HEK293 (cell line): ENCODE measurements around the gene HDGF.

Source experiments
- CTCF ChIA-PET: fragments of 350-600 bp; formaldehyde crosslinking; extraction: SDS; loops from one replicate; lab custom pipeline; 2021; ENCODE audit warnings: antibody characterized with exemption; lab: Yijun Ruan, JAX
- POLR2A ChIA-PET: fragments of 300-600 bp; formaldehyde crosslinking; extraction: SDS; loops from one replicate; lab custom pipeline; 2020; ENCODE audit warnings: antibody characterized with exemption, inconsistent platforms; lab: Yijun Ruan, JAX
- H3K27ac ChIP-seq: fragments of 200-500 bp; sonication (Bioruptor generic); 2 replicates; pipeline ENCODE4 v1.5.1; 2014; ENCODE audit warnings: low read depth, low read length, control low read depth, inconsistent platforms; ENCODE audit errors: extremely low read depth
- H3K36me3 ChIP-seq, 2 experiments: fragments of 200-500 bp in 1 of 2; sonication (Bioruptor generic) in 1 of 2; 1 replicate in 1 of 2; 2 replicates in 1 of 2; pipeline ENCODE4 v1.5.1; 2014 to 2017; ENCODE audit warnings: inconsistent platforms in 2 of 2, low read length in 2 of 2; ENCODE audit not compliant: control insufficient read depth in 2 of 2, insufficient read depth in 1 of 2
- H3K4me1 ChIP-seq: fragments of 200-500 bp; sonication (Bioruptor generic); 2 replicates; pipeline ENCODE4 v1.5.1; 2014; ENCODE audit warnings: mild to moderate bottlenecking, low read length, inconsistent platforms; ENCODE audit not compliant: control insufficient read depth, insufficient read depth
- H3K4me3 ChIP-seq: 2 replicates; pipeline ENCODE4 v1.5.1; 2011; ENCODE audit warnings: low read depth, mild to moderate bottlenecking, control low read depth, low read length, moderate library complexity
- H3K9me3 ChIP-seq: fragments of 200-500 bp; sonication (Bioruptor generic); 2 replicates; pipeline ENCODE4 v1.5.1; 2014; ENCODE audit warnings: low read depth, low read length, inconsistent platforms; ENCODE audit not compliant: control insufficient read depth, insufficient read depth
- GFI1B ChIP-seq: fragments of 450-650 bp; formaldehyde crosslinking; IDR thresholded peaks from 2 replicates; pipeline ENCODE4 v1.5.1; 2016; ENCODE audit warnings: missing biosample characterization, missing genetic modification characterization
- GLIS1 ChIP-seq: fragments of 450-650 bp; formaldehyde crosslinking; IDR thresholded peaks from 2 replicates; pipeline ENCODE4 v1.5.1; 2016; ENCODE audit warnings: missing biosample characterization, missing genetic modification characterization
- HOXC10 ChIP-seq: sonication (generic); formaldehyde crosslinking; IDR thresholded peaks from 2 replicates; pipeline ENCODE4 v1.8.1; 2023; ENCODE audit warnings: mild to moderate bottlenecking, missing genetic modification reagents
- KLF7 ChIP-seq: fragments of 450-650 bp; formaldehyde crosslinking; IDR thresholded peaks from 2 replicates; pipeline ENCODE4 v1.5.1; 2016; ENCODE audit warnings: missing biosample characterization, missing genetic modification characterization, borderline replicate concordance
- KLF9 ChIP-seq: fragments of 450-650 bp; formaldehyde crosslinking; IDR thresholded peaks from 2 replicates; pipeline ENCODE4 v1.5.1; 2016; ENCODE audit warnings: missing biosample characterization, missing genetic modification characterization, low read depth
- PRDM6 ChIP-seq: fragments of 450-650 bp; formaldehyde crosslinking; IDR thresholded peaks from 2 replicates; pipeline ENCODE4 v1.5.1; 2017; ENCODE audit warnings: missing biosample characterization, missing genetic modification characterization
- ZBTB17 ChIP-seq: fragments of 450-650 bp; formaldehyde crosslinking; IDR thresholded peaks from 2 replicates; pipeline ENCODE4 v1.5.1; 2016; ENCODE audit warnings: missing biosample characterization, missing genetic modification characterization
- ZBTB20 ChIP-seq: fragments of 450-650 bp; formaldehyde crosslinking; IDR thresholded peaks from 2 replicates; pipeline ENCODE4 v1.5.1; 2016; ENCODE audit warnings: missing biosample characterization, missing genetic modification characterization
- ZFP3 ChIP-seq: fragments of 450-650 bp; formaldehyde crosslinking; IDR thresholded peaks from 2 replicates; pipeline ENCODE4 v1.5.1; 2016; ENCODE audit warnings: low read depth, missing biosample characterization, missing genetic modification characterization
- ZNF132 ChIP-seq: fragments of 450-650 bp; formaldehyde crosslinking; IDR thresholded peaks from 2 replicates; pipeline ENCODE4 v1.5.1; 2017; ENCODE audit warnings: missing biosample characterization, missing genetic modification characterization, borderline replicate concordance
- ZNF155 ChIP-seq: fragments of 450-650 bp; formaldehyde crosslinking; IDR thresholded peaks from 2 replicates; pipeline ENCODE4 v1.5.1; 2016; ENCODE audit warnings: missing biosample characterization, missing genetic modification characterization
- ZNF211 ChIP-seq: fragments of 450-650 bp; formaldehyde crosslinking; IDR thresholded peaks from 2 replicates; pipeline ENCODE4 v1.5.1; 2016; ENCODE audit warnings: low read depth, missing biosample characterization, missing genetic modification characterization
- ZNF239 ChIP-seq: fragments of 450-650 bp; formaldehyde crosslinking; IDR thresholded peaks from 2 replicates; pipeline ENCODE4 v1.5.1; 2016; ENCODE audit warnings: missing biosample characterization, missing genetic modification characterization
- ZNF518A ChIP-seq: fragments of 450-650 bp; formaldehyde crosslinking; conservative IDR thresholded peaks from 2 replicates; pipeline ENCODE4 v1.5.1; 2016; ENCODE audit warnings: low read depth, missing biosample characterization, missing genetic modification characterization
- ZNF529 ChIP-seq: fragments of 450-650 bp; formaldehyde crosslinking; IDR thresholded peaks from 2 replicates; pipeline ENCODE4 v1.5.1; 2017; ENCODE audit warnings: missing genetic modification characterization, missing biosample characterization; ENCODE audit not compliant: insufficient replicate concordance

The HDGF gene

GRCh38 chr1:156745881-156746280 is 5.6 kb downstream of the HDGF start:
- Histone ChIP-seq H3K4me1 (peaks cover 11% of the 10 kb centered on the region; the same call in 1 of the 2 replicates), H3K27ac (peak overlapping the region; percentile 92), H3K9me3 (no peaks in the 10 kb centered on the region), H3K36me3 (peaks cover 0 to 51% of the 10 kb centered on the region in 2 experiments; a peak in 1 of 3 replicates), H3K4me3 (no peak overlapping the region)
- TF ChIP-seq ZNF518A (tag by site-specific recombination) (no peak), PRDM6 (no peak), GFI1B (tag by site-specific recombination) (no peak), ZNF132 (tag by site-specific recombination) (no peak), ZFP3 (tag by site-specific recombination) (no peak), ZNF239 (tag by site-specific recombination) (no peak), ZBTB17 (no peak)
- POLR2A ChIA-PET = interaction anchor here (0.7 to 3.1 kb wide), 3 partner anchors 17 to 31 kb away, joined by 6 to 24 read pairs (median 19); partner anchors contain the start of genes ISG20L2, METTL25B and PRCC
- CTCF ChIA-PET = interaction anchor here (0.8 to 1.5 kb wide), 3 partner anchors 18 to 115 kb away, joined by 3 to 5 read pairs (median 3); partner anchors contain the start of genes ISG20L2, METTL25B and NTRK1

- H3K9me3 ChIP-seq = no peaks in the 10 kb centered on the region
- peaks cover 0 to 51% of the 10 kb centered on the region in 2 experiments; a peak in 1 of 3 replicates for H3K36me3 ChIP-seq
- peaks cover 11% of the 10 kb centered on the region; the same call in 1 of the 2 replicates for H3K4me1 ChIP-seq
- ChIA-PET POLR2A (interaction anchor here (1.3 kb wide), 1 partner anchor 22 kb away, joined by 3 read pairs; the partner anchor contains the start of gene PRCC), CTCF (interaction anchor here (0.5 kb wide), 1 partner anchor 166 kb away, joined by 3 read pairs; no protein-coding TSS in a partner anchor)
- peak overlapping the region; percentile 33; the same call in 1 of the 2 replicates for H3K27ac ChIP-seq
- H3K4me3 ChIP-seq = no peak overlapping the region
- TF ChIP-seq GLIS1 (0 out of 2 replicates have a peak, but pooled peaks have one; percentile 10), KLF9 (tag by site-specific recombination) (no peak), ZNF155 (no peak), ZNF211 (tag by site-specific recombination) (no peak), ZNF529 (tag by site-specific recombination) (no peak), ZBTB20 (tag by site-specific recombination) (no peak), HOXC10 (CRISPR knock-in tag) (no peak), KLF7 (tag by site-specific recombination) (no peak)
- TF ChIP-seq, all 188 proteins: peak for 1
Observed at GRCh38 chr1:156744786-156745419, 6.6 kb downstream of the HDGF start.
